MV-4-11 (cell line): ENCODE measurements around the gene CRNN.
A peak's percentile ranks its signal among the peaks of the same experiment; 100 is the strongest.

Source experiments
- DNase-seq: peaks from one replicate; lab custom pipeline; 2025; lab: John Stamatoyannopoulos, UW

Gene CRNN

GRCh38 chr1:152413909-152414308, at the start of gene CRNN:
TSS of gene CRNN (minus strand) at chr1:152414263. CDS start at chr1:152412233, 2,030 bp downstream.
- DNase-seq = no peak

GRCh38 chr1:152462636-152463035, 48.6 kb upstream of the CRNN start:
- DNase-seq = no peak

- DNase-seq = peak; percentile 88
These were observed 47.5 kb upstream of the CRNN start for GRCh38 chr1:152461544-152461943.

GRCh38 chr1:152460529-152460899, 46.5 kb upstream of the CRNN start:
- no peak for DNase-seq

GRCh38 chr1:152459596-152460528, 45.8 kb upstream of the CRNN start:
- peak; percentile 84 for DNase-seq

- DNase-seq = peak; percentile 81
These were observed 44.5 kb upstream of the CRNN start for GRCh38 chr1:152458384-152459185.

GRCh38 chr1:152457561-152457960, 43.5 kb upstream of the CRNN start:
- no peak for DNase-seq

GRCh38 chr1:152457071-152457470, 43.0 kb upstream of the CRNN start:
- DNase-seq = no peak

- no peak for DNase-seq
These were observed 37.2 kb upstream of the CRNN start for GRCh38 chr1:152451254-152451653.

GRCh38 chr1:152449661-152450060, 35.6 kb upstream of the CRNN start:
- DNase-seq = no peak

GRCh38 chr1:152448496-152448895, 34.4 kb upstream of the CRNN start:
- DNase-seq = no peak

GRCh38 chr1:152448095-152448494, 34.0 kb upstream of the CRNN start:
- peak; percentile 75 for DNase-seq

- no peak for DNase-seq
These were observed 33.4 kb upstream of the CRNN start for GRCh38 chr1:152447484-152447883.

- DNase-seq = no peak
These were observed 30.0 kb upstream of the CRNN start for GRCh38 chr1:152444045-152444444.

GRCh38 chr1:152442765-152443164, 28.7 kb upstream of the CRNN start:
- DNase-seq = no peak

- no peak for DNase-seq
These were observed 28.2 kb upstream of the CRNN start for GRCh38 chr1:152442301-152442700.

GRCh38 chr1:152441756-152442155, 27.7 kb upstream of the CRNN start:
- DNase-seq = no peak

GRCh38 chr1:152440635-152441471, 26.8 kb upstream of the CRNN start:
- DNase-seq = peak; percentile 84

GRCh38 chr1:152436593-152437496, 22.8 kb upstream of the CRNN start:
- no peak for DNase-seq

- DNase-seq = no peak
These were observed 13.4 kb upstream of the CRNN start for GRCh38 chr1:152427458-152427857.

- no peak for DNase-seq
These were observed 12.7 kb upstream of the CRNN start for GRCh38 chr1:152426731-152427130.
